Small intestine (tissue), 7 donors: ENCODE measurements around the gene OPCML. TPM values are rescaled to one million over a fixed set of nuclear protein-coding genes. Genes with fewer than 3 reads are reported as not detected.

Experiments
- DNase-seq, 2 donors: peaks; one replicate each; pipeline versions ENCODE4 v3.0.0 to v3.0.0-alpha.2; 2013
- FAIRE-seq: peaks from 2 replicates; lab custom pipeline; 2012; peaks lifted over from hg19 to GRCh38; lab: Jason Lieb, UNC
- H3K27ac ChIP-seq, 3 donors: one replicate each; pipeline ENCODE4 v1.5.1; 2013; ENCODE audit warnings: low read length in 2 of 3, mild to moderate bottlenecking in 2 of 3, control low read depth in 1 of 3, inconsistent platforms in 1 of 3, low read depth in 1 of 3, moderate library complexity in 1 of 3
- H3K27me3 ChIP-seq, 3 donors: one replicate each; pipeline ENCODE4 v1.6.1; 2013; ENCODE audit warnings: low read length in 3 of 3, inconsistent platforms in 1 of 3; ENCODE audit not compliant: control insufficient read depth in 3 of 3, insufficient read depth in 3 of 3
- H3K36me3 ChIP-seq, 3 donors: one replicate each; pipeline ENCODE4 v1.6.1; 2013; ENCODE audit warnings: low read length in 3 of 3, inconsistent platforms in 1 of 3, low read depth in 1 of 3, mild to moderate bottlenecking in 1 of 3, moderate library complexity in 1 of 3; ENCODE audit not compliant: control insufficient read depth in 3 of 3, insufficient read depth in 2 of 3
- H3K4me1 ChIP-seq, 3 donors: one replicate each; pipeline ENCODE4 v1.6.1; 2013; ENCODE audit warnings: low read length in 2 of 3, inconsistent platforms in 1 of 3, low read depth in 1 of 3, mild to moderate bottlenecking in 1 of 3, moderate library complexity in 1 of 3; ENCODE audit not compliant: control insufficient read depth in 3 of 3, insufficient read depth in 2 of 3
- H3K4me3 ChIP-seq, 3 donors: one replicate each; pipeline ENCODE4 v1.5.1; 2013; ENCODE audit warnings: low read length in 3 of 3, control low read depth in 1 of 3, inconsistent platforms in 1 of 3, low read depth in 1 of 3, mild to moderate bottlenecking in 1 of 3, moderate library complexity in 1 of 3
- H3K9me3 ChIP-seq, 2 donors: one replicate each; pipeline ENCODE4 v1.6.1; 2013; ENCODE audit warnings: low read depth in 1 of 2, low read length in 1 of 2; ENCODE audit not compliant: control insufficient read depth in 2 of 2, insufficient read depth in 1 of 2
- WGBS, 3 donors: extraction: QIAGEN DNeasy Blood & Tissue Kit; methylation state at CpG; one replicate each; pipeline ENCODE4 v1.1.7; 2013; 5-methylcytosine and 5-hydroxymethylcytosine counted together
- polyA plus RNA-seq, 4 donors: library from polyadenylated mRNA; stranded (reverse) in 3 of 4; unstranded in 1 of 4; fragments of 200-250 nt in 3 of 4; fragments of 120-200 nt in 1 of 4; gene quantifications; one replicate each; pipeline versions ENCODE4 v1.2.1 to v1.2.3, GENCODE V29; 2013
- donor health status: healthy with polysubstance abuse.
- donor health status: control.
- donor health status: control.
- donor health status: Bipolar disorder and iron deficiency.
- donor health status: healthy.

The OPCML gene
- polyA plus RNA-seq, 4 donors, result 0.16 to 2.0 TPM; not detected in 2

DNA sequence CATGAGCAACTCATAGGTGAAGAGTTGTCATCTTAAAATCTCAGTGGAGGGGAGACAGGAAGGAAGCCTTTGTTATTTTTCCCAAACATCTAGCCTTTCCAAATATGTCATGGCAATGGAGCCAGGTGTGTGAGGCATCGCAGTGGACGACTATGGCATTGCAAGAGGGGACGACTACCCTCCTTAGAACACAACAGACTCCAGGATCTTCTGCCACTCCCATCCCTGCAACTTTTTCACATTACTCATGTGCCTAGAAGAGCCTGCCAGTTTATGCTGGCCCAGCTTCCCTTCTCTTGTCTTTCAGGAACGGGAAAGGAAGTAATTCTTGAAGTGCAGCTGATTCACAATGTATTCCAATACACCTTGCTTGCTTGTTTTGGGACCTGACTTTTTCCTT lies 1008.4 kb downstream of the OPCML start:
- no peak for DNase-seq
- H3K4me3 ChIP-seq, result no peak overlapping the region
- no peaks in the 10 kb centered on the region for H3K9me3 ChIP-seq
- no peaks in the 10 kb centered on the region for H3K27me3 ChIP-seq
- H3K27ac ChIP-seq, result no peak overlapping the region
- FAIRE-seq, result no peak
- H3K4me1 ChIP-seq, result no peaks in the 10 kb centered on the region
- no peaks in the 10 kb centered on the region for H3K36me3 ChIP-seq
- 68 to 77% (median 70%) methylated on average over 4 of the region's 4 CpGs for WGBS, 3 donors

DNA sequence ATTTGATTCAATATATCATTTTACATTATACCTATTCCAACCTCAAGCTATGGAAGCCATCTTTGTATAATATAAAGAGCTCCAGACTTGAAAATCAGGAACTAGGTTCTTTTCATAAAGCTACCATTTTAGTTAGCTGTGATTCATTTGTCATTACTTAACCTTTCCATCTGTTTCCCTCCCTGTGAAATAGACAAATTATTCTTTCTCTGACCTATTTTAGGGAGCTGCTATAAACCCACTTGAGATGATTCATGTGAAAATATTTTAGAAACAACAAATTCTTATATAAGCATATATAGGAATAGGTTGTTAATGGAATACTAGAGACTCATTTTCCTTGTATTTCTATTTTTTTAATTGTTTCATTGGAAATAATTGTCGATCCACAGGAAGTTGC lies 1012.1 kb downstream of the OPCML start:
- H3K27me3 ChIP-seq, result no peaks in the 10 kb centered on the region
- no peaks in the 10 kb centered on the region for H3K36me3 ChIP-seq
- H3K9me3 ChIP-seq, result no peaks in the 10 kb centered on the region
- FAIRE-seq (no peak), DNase-seq (no peak)
- WGBS, 3 donors, result 78 to 83% (median 82%) methylated on average over 1 of the region's 1 CpG
- no peak overlapping the region for H3K4me3 ChIP-seq
- no peak overlapping the region for H3K27ac ChIP-seq
- no peaks in the 10 kb centered on the region for H3K4me1 ChIP-seq

DNA sequence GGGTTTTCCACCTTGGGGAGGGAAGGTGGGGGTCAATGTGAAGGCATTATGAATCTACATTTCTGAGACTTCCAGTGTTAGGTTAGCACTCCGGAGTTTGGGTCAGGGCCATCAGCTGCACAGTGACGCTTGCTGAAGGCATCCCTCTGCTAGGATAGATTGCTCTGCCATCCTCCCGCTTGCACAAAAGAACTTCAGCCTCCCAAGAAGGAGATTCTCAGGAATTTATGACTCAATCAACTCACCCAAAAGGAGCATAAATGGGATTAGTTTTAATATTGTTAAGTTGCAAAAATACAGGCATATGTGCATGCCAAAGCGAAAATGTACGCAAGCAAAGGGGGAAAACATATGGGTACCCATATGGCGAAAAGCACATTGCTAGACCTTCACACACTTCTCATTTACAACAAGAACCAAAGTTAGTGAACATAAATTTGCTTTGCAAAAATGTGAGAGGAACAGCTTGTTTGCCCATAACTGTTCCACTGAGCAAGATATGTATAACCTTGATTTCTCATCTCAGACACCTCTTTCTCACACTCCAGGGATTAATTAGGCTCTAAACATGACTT lies 1013.0 kb downstream of the OPCML start:
- Histone ChIP-seq H3K4me1 (no peaks in the 10 kb centered on the region), H3K27ac (no peak overlapping the region), H3K9me3 (no peaks in the 10 kb centered on the region), H3K4me3 (no peak overlapping the region), H3K27me3 (no peaks in the 10 kb centered on the region), H3K36me3 (no peaks in the 10 kb centered on the region)
- FAIRE-seq (no peak), DNase-seq (no peak)
- WGBS, 3 donors, result 72 to 74% (median 73%) methylated on average over 6 of the region's 6 CpGs

DNA sequence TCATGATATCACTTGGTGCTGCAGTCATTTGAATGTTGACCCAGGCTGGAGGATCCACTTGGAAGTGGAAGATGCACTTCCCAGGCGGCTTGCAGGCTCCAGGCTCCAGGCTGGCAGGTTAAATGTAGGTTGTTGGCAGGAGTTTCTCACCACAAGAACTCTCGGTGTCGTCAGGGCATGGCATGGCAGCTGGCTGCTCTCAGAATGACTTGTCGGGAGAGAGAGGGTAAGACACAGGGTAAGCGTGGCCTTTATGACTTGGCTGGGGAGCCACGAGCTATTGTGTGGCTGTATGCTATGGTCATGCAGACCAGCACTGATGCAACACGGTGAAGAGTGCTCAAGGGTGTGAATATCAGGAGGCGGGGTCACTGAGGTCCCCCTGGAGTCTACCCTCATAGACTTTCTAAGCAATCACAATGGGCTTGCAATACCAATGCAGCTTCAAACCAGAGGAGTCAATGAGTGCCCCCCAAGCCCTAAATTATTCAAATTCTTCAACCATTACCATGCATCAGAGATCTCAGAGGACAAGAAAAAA lies 1027.7 kb downstream of the OPCML start:
- FAIRE-seq (no peak), DNase-seq (no peak)
- H3K27ac ChIP-seq, result no peak overlapping the region
- 70 to 76% (median 75%) methylated on average over 8 of the region's 8 CpGs for WGBS, 3 donors
- peaks cover 0 to 3% of the 10 kb centered on the region in 2 donors for H3K9me3 ChIP-seq
- H3K4me1 ChIP-seq, result no peaks in the 10 kb centered on the region
- H3K27me3 ChIP-seq, result peaks cover 0 to 2% (median 0%) of the 10 kb centered on the region in 3 donors
- no peaks in the 10 kb centered on the region for H3K36me3 ChIP-seq
- H3K4me3 ChIP-seq, result no peak overlapping the region

DNA sequence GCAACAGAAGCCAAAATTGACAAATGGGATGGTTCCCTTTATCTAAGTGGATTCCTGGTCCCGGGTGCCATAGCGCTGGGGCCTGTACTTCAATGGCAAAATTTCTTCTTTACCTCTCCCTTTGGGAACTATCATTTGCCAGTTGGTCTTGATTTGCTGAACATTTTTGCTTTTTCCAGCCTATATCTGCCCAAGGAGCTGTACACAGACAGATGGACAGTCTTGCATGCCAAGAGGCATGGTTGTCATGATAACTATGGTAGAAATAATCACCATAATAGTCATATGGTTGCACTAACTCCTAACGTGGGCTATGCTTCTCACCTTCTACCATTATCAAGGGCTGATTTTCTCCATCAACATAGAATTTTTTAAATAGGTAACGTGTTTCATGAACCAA lies 1030.9 kb downstream of the OPCML start:
- no peak overlapping the region for H3K27ac ChIP-seq
- no peaks in the 10 kb centered on the region for H3K4me1 ChIP-seq
- 68 to 88% (median 73%) methylated on average over 4 of the region's 4 CpGs for WGBS, 3 donors
- H3K9me3 ChIP-seq, result no peaks in the 10 kb centered on the region
- H3K27me3 ChIP-seq, result peaks cover 0 to 2% (median 0%) of the 10 kb centered on the region in 3 donors
- FAIRE-seq (no peak), DNase-seq (no peak)
- H3K4me3 ChIP-seq, result no peak overlapping the region
- H3K36me3 ChIP-seq, result no peaks in the 10 kb centered on the region

DNA sequence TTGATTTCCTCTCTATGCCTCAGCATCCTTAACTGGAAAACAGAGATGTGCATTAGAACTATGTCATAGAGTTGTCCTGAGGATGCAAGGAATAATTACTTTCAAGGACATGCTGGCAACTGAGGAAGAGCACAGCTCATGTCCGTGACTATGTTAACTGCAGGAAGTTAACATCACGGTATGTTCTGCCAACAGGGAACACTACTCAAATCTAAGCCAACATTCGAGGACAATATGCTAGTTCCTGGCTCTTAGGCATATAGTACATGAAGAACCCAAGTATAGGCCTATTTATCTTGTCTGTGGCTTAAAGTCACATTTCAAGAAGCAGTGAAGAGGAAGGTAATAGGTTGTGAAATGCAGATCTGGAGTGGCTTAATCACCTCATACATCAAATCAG lies 1032.6 kb downstream of the OPCML start:
- H3K27ac ChIP-seq, result no peak overlapping the region
- H3K27me3 ChIP-seq, result peaks cover 0 to 2% (median 0%) of the 10 kb centered on the region in 3 donors
- WGBS, 3 donors, result 65 to 77% (median 70%) methylated on average over 3 of the region's 3 CpGs
- H3K4me1 ChIP-seq, result no peaks in the 10 kb centered on the region
- no peaks in the 10 kb centered on the region for H3K36me3 ChIP-seq
- no peak for DNase-seq
- no peaks in the 10 kb centered on the region for H3K9me3 ChIP-seq
- no peak for FAIRE-seq
- no peak overlapping the region for H3K4me3 ChIP-seq

DNA sequence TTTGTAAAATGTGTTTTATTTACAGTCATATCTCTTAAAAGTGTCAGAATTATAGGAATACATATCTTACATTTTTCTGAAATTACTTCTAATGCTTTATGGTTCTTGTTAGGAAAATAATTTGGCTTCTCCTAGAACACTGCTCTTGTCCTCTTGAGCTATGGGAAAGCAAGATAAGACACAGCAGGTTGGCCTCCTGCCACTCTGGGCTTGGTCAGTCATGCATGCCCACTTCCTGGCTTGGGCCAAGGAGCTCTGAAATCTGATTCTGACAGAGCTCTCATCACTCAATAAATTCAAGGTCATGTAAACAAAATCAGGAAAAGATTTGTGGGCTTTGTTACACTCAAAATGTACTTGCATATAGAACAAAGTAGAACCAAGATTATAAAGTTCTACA lies 1036.0 kb downstream of the OPCML start:
- DNase-seq, result no peak
- H3K27ac ChIP-seq, result no peak overlapping the region
- H3K36me3 ChIP-seq, result no peaks in the 10 kb centered on the region
- no peak overlapping the region for H3K4me3 ChIP-seq
- no peaks in the 10 kb centered on the region for H3K27me3 ChIP-seq
- no peaks in the 10 kb centered on the region for H3K9me3 ChIP-seq
- H3K4me1 ChIP-seq, result no peaks in the 10 kb centered on the region
- no peak for FAIRE-seq

DNA sequence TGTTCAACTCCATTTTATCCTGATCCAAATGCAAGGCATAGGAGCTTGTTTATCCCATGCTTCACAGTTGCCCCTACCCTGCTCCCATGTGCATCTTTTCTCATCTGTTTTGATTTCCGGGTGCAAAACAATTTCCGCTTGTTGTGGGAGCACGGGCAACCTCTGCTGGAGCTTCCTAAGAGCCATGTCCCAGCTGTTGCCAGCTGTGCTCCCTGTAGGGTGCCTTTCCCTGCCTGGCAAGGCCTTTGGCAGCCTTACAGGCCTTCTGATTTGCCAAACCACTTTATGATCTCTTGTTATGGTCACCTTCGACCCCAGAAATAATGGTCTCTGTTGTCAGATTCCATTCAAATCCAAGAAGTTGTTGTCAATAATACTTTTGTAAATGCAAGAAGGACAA lies 1038.5 kb downstream of the OPCML start:
- no peak for DNase-seq
- H3K27me3 ChIP-seq, result no peaks in the 10 kb centered on the region
- peaks cover 0 to 3% of the 10 kb centered on the region in 2 donors for H3K9me3 ChIP-seq
- FAIRE-seq, result no peak
- H3K36me3 ChIP-seq, result no peaks in the 10 kb centered on the region
- 63 to 67% (median 66%) methylated on average over 4 of the region's 4 CpGs for WGBS, 3 donors
- H3K4me1 ChIP-seq, result no peaks in the 10 kb centered on the region
- no peak overlapping the region for H3K4me3 ChIP-seq
- no peak overlapping the region for H3K27ac ChIP-seq

DNA sequence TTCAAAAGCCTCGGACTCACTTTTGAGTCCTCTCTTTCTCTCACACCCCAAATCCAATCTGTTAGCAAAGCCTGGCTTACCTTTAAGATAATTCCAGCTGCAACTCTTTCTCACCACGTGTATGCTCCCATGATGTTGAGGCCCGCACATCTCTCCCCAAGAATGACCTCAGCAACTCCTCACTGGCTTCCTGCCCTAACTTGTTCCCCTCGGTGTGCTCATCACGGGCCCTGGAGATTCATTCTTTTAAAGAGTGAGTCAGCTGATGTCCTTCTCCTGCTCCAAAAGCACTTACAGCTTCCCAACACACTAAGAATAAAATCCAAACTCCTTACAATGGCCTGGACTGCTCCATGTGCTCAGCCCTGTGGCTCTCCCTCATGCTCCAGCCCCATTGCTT lies 1041.3 kb downstream of the OPCML start:
- no peaks in the 10 kb centered on the region for H3K4me1 ChIP-seq
- no peak for FAIRE-seq
- H3K36me3 ChIP-seq, result no peaks in the 10 kb centered on the region
- H3K9me3 ChIP-seq, result peaks cover 2 to 3% of the 10 kb centered on the region in 2 donors
- 65 to 79% (median 75%) methylated on average over 5 of the region's 5 CpGs for WGBS, 3 donors
- H3K4me3 ChIP-seq, result no peak overlapping the region
- DNase-seq, result no peak
- H3K27ac ChIP-seq, result no peak overlapping the region
- H3K27me3 ChIP-seq, result no peaks in the 10 kb centered on the region
